OCI-M2 (cell line): ENCODE measurements around the gene SMAP1.

ENCODE experiments used
- DNase-seq: peaks from one replicate; lab custom pipeline; 2025; ENCODE audit not compliant: unreplicated experiment; lab: John Stamatoyannopoulos, UW

SMAP1 gene

DNA sequence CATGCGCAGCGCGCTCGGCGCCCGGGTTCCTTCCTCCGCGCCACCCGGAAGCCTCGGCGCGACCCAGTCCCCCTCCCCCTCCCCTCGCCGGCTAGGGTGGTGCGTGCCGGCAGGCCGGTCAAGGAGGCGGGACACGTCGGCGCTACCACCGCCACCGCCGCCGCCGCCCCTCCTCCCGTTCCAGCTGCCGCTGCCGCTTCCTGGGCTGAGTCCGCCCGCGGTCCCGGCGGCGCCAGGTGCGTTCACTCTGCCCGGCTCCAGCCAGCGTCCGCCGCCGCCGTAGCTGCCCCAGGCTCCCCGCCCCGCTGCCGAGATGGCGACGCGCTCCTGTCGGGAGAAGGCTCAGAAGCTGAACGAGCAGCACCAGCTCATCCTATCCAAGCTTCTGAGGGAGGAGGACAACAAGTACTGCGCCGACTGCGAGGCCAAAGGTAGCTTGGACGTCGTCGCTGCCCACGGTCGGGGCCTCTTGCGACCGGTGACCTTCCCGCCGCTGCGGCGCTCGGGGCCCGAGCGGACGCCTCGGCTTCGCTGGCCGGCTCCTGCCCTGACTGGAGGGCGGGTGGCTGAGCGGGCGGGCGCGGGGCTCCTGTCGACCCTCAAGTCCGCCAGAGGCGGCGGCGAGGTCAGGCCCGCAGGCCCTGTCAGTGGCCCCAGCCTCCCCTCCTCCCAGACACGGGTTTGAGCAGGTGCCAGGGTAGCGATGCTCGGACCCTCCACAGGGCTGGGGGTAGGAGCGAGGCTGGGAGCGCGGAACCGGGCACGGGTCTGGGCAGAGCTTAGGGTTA, at the start of gene SMAP1:
Gene SMAP1 (plus strand): TSS at position 173 of the 788 bp plus-strand sequence. CDS start 141 bp downstream, at position 314.
- DNase-seq = no peak

DNA sequence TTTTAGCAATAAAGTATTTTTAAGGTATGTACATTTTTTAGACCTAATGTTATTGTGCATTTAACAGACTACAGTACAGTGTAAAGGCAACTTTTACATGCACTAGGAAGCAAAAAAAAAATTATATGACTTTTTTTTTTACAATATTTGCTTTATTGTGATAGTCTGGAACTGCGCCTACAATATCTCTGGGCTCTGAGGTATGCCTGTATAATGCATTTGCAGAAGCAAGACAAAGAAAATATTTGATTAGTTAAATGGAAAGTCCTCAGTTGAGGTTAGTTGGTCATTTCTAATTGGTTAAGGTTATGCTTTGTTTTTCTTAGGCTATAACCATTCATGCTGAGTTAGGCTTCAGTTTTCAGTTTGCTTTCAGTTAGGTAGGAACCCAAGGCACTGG, 46.9 kb upstream of the SMAP1 start:
- no peak for DNase-seq

DNA sequence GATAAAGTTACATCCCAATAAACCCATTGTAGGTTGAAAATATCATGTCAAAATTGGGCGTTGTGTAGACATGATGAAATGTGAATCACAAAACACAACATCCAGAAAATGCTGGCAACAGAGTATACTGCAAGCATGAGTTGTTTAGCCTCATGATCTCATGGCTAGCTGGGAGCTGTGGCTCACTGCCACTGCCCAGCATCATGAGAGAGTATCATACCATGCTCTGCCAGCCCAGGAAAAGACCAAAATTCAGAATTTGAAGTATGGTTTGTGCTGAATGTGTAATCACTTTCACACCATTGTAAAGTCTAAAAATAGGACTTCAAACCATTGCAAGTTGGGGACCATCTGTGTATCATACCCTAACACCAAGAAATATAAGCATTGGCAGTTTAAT, 45.2 kb upstream of the SMAP1 start:
- DNase-seq = no peak

DNA sequence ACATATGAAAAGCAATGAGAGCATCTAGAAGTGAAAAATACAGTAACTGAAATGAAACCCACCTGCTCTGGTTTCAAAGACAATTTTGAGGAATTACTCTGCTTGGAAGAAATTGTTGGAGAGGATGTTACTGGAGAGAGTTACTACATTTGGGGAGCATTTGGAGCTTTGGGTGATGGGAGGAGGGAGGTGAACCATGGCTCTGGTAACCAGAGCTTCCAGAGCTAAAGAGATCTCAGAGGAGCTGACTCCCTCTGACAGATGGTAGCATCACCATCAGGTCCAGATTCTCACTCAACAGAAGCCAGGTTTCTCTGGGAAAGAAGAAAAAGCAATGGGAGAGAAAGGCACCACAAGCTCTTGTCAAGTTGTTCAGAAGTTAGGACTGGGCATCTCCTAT, 42.2 kb upstream of the SMAP1 start:
- no peak for DNase-seq

DNA sequence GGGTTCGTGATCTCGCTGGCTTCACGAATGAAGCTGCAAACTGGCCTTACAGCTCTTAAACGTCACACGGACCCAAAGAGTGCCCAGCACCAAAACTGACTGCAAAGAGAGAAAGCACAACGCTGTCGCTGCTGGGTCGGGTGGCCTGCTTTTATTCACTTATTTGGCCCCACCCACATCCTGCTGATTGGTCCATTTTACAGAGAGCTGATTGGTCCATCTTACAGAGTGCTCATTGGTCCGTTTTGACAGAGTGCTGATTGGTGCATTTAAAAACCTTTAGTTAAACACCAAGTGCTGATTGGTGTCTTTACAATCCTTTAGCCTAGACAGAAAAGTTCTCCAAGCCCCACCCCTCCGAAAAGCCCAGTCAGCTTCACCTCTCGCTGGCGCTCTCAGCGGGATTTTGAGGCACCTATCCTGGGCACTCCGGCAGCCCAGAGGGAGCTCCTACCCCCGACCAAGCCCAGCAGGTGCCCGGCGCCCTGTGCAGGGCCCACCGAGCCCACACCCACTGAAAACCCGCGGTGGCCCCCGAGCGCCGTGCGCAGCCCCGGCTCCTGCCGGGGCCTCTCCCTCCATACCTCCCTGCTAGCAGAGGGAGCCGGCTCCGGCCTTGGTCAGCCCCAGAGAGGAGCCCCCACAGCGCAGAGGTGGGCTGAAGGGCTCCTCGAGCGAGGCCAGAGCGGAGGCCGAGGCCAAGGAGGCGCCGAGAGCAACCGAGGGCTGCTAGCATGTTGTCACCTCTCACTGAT, 40.0 kb upstream of the SMAP1 start:
- no peak for DNase-seq

DNA sequence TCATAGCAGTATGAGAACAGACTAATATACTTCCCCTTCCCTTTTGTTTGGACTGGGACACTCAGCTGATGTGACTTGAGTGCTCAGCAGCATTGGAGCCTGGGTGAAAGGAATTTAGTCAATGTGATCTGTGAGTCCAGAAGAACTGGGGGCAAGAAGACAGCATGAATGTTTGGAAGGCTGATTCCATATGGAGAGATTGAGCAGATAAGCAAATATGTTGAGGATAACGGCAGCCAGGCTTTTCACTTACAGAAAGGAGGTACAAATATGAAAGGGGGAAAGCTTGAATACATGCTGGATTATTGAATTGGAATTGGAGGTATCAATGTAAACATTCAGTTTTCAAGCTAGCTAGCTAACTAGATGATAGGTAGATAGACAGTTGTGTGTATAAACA, 37.8 kb upstream of the SMAP1 start:
- DNase-seq = no peak

DNA sequence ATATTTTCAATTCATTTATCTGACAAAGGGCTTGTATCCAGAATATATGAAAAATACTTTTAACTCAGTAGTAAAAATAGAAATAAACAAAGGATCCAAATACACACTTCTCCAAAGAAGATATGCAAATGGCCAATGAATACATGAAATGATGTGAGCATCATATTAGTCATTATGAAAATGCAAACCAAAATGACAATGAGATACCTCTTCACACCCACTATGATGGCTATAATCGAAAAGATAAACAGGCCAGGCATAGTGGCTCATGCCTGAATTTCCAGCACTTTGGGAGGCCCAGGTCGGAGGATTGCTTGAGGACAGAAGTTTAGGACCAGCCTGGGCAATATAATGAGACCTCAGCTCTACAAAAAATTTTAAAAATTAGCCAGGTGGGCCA, 33.8 kb upstream of the SMAP1 start:
- no peak for DNase-seq

DNA sequence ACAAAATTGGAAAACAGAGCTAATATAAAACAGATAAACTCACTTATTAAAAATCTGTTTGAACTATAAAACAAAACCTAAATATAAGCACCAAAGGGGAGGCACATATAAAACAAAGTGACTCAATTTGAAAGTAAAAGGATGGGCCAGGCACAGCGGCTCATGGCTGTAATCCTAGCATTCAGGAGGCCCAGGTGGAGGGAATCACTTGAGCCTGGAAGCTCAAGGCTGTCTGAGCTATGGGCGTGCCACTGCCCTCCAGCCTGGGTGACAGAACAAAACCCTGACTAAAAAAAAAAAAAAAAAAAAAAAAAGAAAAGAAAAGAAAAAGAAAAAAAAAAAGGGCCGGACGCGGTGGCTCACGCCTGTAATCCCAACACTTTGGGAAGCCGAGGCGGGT, 31.1 kb upstream of the SMAP1 start:
- no peak for DNase-seq

DNA sequence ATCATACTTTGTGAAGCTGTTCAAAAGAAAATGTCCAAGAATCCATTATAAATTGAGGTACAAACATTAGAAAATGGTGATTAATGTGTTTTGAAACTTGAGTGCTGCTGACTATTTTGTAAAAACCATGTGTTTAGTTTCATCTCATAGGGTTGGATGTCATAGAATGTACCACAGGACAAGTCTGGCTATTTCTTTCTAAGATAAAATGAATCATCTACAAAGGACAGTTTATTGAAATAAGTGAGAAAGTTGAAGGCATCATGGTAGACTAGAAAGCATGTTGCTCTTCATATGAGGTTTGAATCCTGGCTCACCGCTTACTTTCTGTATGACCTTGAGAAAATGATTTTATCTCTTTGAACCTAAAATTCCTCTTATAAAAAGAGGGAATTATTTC, 29.2 kb upstream of the SMAP1 start:
- no peak for DNase-seq

DNA sequence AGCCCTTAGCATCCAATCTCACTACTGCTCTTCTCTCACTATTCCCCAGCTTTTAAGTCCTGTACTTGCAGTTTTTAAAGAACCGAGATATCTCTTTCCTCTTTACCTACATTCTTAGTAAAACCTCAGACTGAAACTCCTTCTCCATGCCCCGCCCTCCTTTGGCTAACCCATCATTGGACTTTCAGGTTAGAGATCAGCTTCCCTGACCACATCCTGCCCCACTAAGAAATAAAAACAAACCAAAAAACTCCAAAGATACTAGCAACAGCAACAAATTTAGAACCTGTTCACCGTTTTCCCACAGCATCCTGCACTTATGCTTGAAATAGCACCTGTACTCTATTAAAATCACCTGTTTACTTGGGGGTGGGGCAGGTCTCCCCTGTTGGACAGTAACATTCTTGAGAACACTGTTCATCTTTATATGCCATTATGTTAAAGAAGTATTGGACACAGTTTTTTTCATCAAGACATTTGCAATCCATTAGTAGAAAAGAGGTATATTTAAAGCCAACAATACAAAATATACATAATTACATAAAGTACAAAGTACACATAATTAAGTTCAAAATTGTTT, 16.3 kb upstream of the SMAP1 start:
- DNase-seq = no peak

DNA sequence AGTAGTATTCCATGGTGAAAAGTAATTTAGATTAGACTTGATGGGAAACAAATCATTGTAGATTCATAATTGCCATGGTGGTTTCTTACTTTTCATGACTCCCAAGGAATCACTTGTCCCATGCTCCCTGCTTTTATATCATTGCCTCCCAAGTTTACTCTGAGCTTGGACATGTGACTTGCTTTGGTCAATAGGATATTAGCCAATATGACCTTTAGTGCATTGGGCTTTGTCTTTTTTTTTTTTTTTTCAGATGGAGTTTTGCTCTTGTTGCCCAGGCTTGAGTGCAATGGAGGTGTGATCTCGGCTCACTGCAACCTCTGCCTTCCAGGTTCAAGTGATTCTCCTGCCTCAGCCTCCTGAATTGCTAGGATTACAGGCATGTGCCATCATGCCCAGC, 15.5 kb upstream of the SMAP1 start:
- no peak for DNase-seq

DNA sequence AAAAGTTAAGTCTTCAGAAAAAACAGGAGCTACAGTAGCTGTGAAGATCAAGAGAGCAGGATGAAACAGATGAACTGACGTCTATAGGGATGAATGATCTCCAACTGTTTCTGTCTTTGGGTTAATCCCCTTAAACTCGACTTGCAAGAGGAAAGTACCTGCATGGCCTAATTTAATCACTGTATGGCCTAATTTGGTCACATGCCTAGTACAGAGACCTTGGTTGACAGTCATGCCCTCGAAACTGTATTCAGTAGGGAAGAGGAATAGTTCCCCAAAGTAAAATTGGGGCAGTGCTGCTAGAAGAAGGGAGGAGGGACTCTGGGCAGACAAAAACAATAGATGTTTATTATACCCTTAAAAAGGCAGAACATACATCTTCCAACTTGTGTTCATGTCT, 10.0 kb upstream of the SMAP1 start:
- no peak for DNase-seq

DNA sequence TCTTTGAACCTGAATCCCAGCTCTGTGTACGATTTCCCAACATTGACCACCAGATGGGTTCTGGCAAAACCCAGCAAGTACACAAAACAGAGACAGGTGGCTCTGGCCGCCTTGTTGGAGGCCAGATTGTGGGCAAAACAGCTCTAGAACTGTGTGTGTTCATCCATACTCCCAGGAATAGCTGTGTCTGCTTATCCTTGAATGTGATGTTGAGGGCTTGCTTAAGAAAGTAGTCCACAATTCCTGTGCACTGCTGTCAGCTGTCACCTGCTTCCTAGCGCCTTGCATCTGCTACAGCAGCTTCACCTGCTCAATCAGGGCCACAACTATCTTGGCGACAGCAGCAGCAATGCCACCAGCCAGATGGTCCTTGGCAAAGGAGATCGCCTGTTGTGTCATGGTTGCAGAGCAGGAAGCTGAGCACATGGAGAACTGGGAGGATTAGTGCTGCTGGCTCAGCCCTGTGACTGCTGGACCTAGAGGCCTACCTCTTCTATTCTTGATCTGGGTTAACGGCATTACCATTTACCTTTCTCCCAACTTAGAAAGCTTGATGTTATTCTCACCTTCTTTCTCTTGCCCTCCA, 3.7 kb upstream of the SMAP1 start:
- no peak for DNase-seq

DNA sequence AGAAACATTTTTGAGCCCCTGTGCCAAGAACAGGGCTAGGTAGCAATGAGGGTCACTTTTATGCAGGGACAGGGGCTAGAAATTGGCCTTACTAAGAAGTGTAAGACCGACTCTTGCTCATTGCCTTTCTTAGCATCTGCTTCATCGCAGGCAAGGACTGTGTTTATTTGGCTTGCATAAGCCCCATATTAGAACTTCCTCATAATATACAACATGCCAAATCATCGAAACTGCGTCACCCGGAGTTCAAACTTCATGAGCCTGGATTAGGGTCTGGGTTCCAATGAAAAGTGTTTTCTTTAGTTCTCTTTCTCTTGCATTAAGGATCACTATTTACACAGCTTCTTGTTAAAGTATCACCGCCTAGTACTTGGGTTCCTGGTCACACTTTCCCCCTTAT, 977 bp upstream of the SMAP1 start:
- no peak for DNase-seq

DNA sequence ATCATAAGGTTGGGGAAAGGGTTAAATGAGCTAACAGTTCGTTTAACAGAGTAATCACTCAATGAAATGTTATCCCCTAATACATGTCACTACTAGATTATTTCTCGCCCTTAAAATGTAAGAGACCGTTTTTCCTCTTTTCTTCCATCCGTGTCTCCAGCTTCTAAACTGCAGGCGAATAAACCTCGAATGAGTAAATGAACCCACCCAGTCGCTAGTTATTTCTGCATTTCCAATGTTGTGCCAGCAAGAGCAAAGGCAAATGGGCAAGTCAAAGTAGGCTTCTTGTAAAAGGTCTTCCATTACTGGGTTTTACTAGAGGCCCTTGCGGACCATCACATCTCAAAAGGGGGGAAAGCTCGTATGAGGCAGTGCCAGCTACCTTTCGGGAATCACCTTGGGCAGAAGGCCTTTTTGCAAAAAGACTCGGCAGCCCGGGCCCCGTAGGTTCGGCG, 400 bp upstream of the SMAP1 start:
- peak; percentile 83 for DNase-seq

DNA sequence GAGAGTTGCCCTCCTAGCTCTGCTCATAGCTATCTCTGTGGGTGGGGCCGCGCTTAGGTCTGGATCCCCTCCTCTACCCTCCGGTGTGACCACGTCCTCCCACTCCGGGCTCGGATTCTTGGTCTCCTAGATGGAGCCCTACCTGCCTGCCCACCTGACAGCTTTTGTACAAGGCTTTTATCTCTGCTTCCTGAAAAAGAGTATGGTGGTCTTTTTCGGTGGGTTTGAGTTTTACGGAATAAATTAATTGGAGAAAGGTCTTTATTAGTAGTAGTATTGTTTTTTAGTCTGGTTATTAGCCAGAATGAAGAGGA, 773 bp downstream of the SMAP1 start:
- DNase-seq = no peak

DNA sequence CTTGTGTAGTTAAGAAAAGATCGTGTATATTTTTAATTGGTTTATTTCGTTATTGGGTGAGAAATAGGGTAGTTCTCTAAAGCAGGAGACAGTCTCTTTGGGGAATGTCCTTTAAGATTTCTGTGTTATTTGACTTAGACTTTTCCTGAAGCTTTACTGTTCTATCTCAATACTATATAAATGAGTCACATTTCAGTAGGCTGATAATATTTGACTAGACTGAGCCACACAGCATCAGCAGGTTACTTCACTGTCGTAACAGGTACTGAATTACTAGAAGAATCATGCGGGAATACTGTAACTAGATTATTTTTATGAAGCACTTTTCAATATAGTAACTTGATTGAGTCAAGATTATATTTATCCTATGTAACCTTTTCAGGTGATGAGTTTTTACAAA, 1.4 kb downstream of the SMAP1 start:
- DNase-seq = no peak

DNA sequence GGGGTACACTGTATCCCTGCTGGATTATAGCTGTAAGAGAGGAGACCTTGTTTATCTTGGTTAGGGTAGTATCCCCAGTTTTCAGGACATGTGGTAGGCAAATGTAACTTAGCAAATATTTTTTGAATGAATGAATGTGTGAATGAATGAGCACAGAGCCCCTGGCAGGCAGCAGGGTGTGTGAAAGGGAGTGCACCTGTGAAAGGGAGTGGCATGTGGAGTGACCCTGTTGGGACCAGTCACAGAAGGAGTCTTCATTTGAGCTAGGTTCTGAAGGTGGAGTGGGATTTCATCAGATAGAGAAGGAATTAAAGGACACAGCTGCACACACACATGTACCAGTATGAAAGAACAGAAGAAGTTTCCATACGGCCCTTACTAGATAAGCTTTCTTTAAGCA, 4.9 kb downstream of the SMAP1 start:
- no peak for DNase-seq

DNA sequence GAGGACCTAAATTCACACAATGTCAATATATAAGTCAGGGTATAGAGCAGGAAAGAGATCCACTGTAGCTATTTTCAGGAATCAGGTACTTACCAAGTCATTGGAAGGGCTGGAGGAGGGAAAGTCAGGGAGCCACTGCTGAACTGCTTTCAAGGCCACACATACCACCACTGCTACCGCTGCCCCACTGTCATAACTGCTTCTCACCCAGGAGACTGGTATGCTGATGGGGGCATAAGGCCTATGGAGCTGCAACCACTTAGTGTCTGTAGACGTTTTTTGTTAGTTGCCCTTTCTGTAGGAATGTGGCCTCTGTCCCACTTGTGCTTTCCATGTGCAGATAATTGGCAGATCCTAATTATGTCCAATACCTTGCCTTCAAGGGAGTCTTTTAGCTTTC, 5.4 kb downstream of the SMAP1 start:
- no peak for DNase-seq

DNA sequence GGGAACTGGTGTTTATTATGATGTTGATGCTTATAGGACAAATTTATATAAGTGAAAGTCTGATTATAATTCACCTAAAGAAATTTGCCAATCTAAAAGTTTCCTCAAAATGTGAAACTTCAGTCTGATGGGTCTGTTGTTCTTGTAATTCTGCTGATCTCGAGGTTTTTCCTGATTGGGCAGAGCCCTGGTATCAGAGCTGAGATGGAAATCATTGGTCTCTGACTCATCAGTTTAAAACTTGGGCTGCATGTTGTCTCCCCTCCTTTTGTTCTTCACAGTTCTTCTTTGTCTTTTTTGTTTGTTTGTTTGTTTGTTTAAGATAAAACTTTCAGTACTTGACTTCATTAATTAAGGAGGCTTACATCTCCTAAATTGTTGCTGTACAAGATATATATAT, 5.9 kb downstream of the SMAP1 start:
- DNase-seq = no peak

DNA sequence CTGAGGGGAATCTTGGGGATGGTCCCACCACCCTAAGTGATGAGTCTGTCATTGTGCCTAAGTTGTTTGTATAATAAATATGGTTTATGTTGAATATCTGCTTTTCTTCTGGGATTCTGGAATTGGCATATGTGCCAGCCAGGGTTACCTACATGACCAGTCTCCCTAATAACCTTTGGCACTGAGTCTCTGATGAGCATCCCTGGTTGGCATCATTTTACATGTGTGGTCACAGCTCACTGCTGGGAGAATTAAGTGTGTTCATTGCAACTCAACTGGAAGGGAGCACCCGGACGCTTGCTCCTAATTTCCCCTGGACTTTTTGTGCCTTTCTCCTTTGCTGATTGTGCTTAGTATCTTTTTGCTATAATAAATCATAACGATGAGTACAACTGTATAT, 8.1 kb downstream of the SMAP1 start:
- no peak for DNase-seq

DNA sequence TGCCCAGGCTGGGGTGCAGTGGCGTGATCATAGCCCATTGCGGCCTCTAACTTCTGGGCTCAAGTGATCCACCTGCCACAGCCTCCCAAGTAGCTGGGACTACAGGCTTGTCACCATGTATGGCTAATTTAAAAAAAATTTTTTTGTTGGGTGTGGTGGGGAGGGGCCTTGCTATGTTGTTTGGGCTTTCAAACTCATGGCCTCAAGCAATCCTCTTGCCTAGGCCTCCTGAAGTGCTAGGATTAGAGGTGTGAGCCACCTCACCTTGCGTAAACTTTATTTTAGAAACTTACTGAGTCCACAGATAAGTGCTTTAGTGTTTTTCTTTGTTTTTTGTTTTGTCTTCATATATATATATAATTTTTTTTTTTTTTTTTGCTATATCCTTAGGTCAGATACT, 9.1 kb downstream of the SMAP1 start:
- no peak for DNase-seq
